SK-N-DZ (cell line): Measurements from ENCODE around the gene TERB2.
"Not testable (repeated sequence)": the region's sequence is repeated elsewhere in the genome, so short reads cannot be mapped to it uniquely, and the experiment has no call there.

ENCODE experiments used
- DNase-seq: peaks from one replicate; pipeline ENCODE4 v3.0.0-alpha.2; 2015; ENCODE audit warnings: low spot score
- small RNA-seq, 2 experiments: library from RNA; depleted of rRNA; stranded (forward); fragments of <200 nt; gene quantifications; one replicate each; pipeline ENCODE3, GENCODE V24; 2014

TERB2 gene

DNA sequence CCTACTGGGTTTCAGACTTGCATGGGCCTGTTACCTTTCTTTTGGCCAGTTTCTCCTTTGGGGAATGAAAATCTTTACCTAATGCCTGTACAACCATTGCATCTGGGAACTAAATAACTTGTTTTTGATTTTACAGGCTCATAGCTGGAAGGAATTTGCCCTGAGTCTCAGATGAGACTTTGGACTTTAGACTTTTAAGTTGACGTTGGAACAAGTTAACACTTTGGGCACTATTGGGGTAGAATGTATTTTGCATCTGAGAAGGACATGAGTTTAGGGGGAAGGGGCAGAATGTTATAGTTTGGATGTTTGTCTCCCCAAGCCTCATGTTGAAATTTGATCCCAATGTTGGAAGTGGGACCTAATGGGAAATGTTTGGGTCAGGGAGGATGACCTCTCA, 44.7 kb downstream of the TERB2 start:
- DNase-seq: not testable (repeated sequence)

DNA sequence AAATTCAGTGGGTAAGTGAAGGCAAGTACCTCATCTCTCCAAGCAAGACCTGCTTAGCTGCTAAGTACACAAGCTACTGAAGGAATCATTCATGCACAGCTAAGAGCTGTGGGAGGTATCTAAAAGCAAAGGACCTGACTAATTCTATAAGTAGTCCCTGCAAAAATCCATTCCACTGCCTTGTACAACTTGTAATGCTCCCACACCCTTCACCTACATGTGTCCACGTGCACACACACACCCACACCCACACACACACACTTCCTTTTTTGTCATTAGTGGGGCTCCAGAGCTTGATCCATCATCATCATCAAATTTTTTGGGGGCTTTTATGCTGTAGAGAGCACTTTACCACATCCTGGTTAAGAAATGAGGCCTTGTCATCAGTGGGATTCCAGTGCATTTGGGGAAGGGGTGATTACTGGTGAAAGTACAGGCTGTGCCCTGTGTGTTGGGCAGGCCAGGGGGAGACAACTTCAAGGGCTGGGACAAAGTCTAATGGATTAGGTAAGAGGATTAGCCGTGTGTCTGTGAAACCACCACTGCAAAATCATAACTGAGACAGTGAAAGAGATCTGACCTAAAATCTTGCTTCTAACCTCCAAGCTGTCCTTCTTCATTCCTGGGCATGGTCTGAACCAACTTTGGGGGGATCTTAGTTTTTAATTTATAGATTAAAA, 47.4 kb downstream of the TERB2 start:
- not testable (repeated sequence) for DNase-seq

DNA sequence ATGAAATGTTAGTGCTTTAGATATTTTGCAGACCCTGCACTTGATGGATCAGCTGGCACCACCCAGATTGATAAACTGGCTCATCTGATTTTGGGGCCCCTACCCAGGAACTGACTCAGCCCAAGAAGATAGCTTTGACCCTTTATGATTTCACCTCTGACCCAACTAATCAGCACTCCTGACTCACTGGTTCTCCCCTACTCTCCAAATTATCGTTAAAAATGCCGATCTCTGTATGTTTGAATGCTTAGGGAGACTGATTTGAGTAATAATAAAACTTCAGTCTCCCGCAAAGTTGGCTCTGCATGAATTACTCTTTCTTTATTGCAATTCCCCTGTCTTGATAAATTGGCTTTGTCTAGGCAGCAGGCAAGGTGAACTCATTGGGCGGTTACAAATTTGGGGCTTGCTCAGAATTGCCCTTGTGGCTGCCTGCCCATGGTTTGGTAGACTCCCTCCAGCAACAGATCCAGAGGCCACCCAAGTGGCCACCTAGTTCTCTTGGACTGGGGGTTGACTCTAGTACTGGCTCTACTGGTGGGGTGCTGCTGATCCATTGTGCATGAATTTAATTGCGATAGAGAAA, 48.2 kb downstream of the TERB2 start:
- DNase-seq: not testable (repeated sequence)

DNA sequence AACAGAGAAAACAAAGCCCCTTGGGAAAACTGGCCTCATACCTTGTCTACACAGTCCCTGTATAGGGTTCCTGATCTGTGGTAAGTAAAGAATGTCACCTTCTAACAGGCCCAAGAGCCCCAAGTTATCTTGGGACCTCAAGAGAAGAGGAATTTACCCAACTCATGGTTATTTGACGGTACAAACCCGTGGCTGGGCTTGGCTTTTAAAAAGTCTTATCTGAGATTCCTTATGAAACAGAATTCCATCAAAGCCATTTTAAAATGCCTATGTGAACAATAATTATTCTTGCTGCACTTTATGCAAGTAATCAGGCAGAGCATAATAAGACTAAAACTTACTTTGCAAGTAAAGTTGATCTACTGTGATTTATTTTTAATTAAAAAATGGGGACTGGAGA, 52.6 kb downstream of the TERB2 start:
- DNase-seq: no peak

DNA sequence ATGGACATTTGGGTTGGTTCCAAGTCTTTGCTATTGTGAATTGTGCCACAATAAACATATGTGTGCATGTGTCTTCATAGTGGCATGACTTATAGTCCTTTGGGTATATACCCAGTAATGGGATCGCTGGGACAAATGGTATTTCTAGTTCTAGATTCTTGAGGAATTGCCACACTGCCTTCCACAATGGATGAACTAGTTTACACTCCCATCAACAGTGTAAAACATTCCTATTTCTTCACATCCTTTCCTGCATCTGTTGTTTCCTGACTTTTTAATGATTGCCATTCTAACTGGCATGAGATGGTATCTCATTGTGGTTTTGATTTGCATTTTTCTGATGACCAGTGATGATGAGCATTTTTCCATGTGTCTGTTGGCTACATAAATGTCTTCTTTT, 58.6 kb downstream of the TERB2 start:
- DNase-seq: not testable (repeated sequence)

DNA sequence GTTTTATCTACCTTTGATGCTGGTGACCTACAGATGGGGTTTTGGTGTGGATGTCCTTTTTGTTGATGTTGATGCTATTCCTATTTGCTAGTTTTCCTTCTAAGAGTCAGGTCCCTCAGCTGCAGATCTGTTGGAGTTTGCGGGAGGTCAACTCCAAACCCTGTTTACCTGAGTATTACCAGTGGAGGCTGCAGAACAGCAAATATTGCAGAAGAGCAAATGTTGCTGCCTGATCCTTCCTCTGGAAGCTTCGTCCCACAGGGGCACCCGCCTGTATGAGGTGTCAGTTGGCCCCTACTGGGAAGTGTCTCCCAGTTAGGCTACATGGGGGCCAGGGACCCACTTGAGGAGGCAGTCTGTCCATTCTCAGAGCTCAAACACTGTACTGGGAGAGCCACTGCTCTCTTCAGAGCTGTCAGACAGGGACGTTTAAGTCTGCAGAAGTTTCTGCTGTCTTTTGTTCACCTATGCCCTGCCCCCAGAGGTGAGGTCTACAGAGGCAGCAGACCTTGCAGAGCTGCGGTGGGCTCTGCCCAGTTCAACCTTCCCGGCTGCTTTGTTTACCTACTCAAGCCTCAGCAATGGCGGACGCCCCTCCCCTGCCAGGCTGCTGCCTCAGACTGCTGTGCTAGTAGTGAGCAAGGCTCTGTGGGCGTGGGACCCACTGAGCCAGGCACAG, 63.9 kb downstream of the TERB2 start:
- not testable (repeated sequence) for DNase-seq

DNA sequence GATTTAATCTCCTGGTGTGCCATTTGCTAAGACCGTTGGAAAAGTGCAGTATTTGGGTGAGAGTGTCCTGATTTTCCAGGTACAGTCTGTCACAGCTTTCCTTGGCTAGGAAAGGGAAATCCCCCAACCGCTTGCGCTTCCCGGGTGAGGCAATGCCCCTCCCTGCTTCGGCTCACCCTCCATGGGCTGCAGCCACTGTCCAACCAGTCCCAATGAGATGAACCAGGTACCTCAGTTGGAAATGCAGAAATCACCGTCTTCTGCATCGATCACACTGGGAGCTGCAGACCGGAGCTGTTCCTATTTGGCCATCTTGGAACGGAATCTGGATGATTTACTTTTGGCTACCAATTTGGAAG, 64.4 kb downstream of the TERB2 start:
- not testable (repeated sequence) for DNase-seq

DNA sequence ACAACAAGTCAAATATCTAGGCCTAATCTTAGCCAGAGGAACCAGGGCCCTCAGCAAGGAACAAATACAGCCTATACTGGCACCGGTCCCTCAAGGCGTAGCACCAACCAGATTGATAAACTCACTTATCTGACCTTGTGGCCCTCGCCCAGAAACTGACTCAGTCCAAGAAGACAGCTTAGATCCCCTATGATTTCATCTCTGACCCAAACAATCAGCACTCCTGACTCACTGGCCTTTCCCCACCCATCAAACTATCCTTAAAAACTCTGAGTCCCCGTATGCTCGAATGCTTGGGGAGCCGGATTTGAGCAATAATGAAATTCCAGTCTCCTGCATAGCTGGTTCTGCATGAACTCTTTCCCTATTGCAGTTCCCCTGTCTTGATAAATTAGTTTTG, 64.9 kb downstream of the TERB2 start:
- DNase-seq: no peak

DNA sequence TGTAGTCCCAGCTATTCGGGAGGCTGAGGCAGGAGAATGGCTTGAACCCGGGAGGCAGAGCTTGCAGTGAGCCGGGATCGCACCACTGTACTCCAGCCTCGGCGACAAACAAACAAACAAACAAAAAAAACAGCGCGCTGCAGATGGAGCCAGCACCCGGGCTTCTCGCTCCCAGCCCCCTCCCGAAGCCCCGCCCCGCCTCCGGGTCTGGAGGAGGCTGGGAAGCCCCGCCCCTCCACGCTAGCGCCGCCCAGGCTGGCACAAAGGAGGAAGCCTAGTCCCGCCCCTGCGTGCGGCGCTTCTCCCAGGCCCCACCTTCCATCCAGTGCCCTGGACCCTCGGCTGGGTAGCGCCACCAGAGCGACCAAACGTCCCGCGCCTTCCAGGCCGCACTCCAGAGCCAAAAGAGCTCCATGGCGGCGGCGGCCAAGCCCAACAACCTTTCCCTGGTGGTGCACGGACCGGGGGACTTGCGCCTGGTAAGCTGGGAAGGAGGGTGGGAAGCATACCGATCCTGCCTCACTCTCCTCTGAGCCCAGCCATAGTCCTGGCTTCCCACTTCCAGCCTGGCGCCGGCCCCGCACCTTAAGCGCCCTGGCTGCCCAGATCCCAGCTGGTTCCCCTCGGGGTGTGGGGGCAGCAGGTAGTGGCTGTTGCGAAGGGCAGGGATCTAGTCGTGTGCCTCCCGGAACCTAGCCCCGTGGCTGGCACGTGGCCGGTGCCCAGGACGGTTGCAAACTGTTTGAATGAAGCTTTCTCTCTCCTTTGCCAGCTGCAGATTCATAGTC, 66.6 kb downstream of the TERB2 start, which contains the start of gene SORD:
Gene SORD, plus strand, starts transcription at position 325 of the 788 bp plus-strand sequence. Its CDS starts 89 bp downstream, at position 414.
- peak; percentile 92 for DNase-seq

DNA sequence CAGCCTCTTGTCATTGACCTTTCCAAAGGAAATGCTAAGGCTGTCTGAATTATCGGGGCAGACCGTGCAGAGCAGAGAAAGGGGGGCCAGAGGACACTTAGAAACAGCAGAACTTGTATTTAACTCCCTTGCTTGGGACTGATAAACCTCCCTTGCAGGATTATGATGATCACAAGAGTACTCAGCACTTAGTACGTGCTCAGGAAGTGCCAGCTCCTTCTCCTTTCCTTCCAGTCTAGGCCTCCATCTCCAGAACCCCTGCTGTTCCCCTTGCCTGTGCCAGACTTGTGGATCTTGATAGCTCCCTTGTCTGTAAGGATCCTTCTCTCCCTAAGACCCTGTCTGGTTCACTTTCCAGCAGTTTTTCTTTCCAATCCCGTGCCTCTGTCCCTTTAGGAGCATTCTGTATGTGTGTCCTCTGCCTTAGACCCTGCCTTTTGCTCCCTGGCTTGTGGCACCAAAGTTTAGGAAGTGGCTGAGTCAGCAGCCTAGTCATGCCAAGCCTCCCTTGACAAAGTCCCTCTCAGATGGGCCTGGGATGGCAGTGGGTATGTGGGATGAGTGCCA, 67.3 kb downstream of the TERB2 start:
- DNase-seq: no peak

DNA sequence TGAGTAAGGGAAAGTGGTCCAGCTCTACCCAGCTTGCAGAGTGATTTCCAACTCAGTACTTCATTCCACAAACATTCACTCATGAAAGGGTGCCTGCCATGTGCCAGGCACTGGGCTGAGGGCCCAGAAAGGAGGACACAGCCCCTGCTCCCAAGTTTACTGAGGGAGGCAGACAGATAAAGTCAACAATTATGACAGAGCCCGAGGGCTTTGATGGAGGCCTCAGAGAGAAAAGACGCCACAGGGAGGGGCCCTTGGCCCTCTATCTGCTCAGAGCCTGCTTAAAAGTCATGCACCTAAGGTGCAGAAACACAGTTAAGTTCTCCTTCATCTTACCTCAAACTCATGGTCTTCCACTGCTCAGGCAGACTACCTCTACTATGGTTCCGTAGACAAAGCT, 68.2 kb downstream of the TERB2 start:
- not testable (repeated sequence) for DNase-seq

DNA sequence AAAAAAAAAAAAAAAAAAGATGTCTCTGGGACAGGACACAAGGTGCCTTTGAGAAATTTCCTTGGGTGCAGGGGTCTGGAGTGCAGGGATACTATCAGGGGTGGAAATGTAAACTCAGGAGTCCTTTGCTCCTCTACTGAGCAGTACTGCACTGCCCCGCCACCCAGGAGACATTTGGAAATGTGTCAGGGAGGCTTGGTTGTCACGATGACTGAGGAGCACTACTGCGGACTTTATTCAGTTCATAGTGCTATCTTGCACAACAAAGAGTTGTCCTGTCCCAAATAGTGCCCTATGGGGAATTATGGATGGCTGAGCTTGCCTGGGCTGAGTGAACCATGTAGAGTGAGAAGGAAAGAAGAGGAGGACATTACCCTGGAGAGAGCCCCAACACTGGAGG, 69.1 kb downstream of the TERB2 start:
- DNase-seq: not testable (repeated sequence)

DNA sequence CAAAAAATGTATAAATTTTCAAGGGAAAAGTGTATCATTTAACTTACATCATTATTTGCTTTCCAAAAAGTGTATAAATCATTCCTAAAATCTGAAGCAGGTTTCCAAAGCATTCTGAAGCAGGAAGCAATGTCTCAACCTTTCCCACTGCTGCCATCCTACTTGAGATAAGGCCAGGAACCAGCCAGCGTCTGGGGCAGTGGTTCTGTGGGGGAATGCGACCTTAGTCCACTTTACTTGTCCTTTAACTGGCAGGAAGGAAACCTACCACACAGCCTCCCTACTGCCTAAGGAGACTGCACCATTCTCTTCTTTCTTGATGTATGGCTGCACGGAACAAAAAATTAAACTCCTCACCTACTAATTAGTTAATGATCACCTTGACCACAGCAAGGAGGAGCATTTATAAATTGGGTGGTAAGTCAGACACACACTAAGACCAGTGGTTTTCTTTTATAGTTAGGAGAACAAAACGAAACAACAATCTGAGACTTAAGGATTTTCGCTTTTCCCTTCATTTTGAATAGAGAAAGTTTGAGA, 70.2 kb downstream of the TERB2 start:
- no peak for DNase-seq

DNA sequence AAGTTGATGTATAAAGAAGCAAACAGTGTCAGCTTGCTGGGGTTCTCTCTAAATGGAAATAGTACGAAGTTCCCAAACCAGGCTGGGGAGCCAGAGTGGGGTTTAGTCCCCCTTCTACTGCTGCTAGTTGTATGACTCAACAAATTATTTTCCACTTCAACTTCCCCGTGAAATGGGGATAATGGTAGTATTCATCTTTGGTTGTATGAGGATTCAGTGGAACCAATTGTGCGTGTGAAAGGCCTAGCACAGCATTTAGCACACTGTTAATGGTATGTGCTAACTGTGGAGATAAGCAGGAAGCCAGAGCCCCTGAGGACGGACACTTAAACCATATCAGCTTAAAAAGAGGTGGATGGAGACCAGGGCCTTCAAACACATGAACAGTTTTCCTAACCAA, 70.7 kb downstream of the TERB2 start:
- peak; percentile 38 for DNase-seq

Small RNA genes lying within 50 kb of the gene (small RNA-seq; reads per million reads assigned to genes)
- gene RNU1-78P: 0.03 to 0.09 reads per million in 2 experiments
- 0 reads per million in 2 experiments for gene RNU6-1108P
- gene RNU6-1332P: 0 reads per million in 2 experiments
- 0 reads per million in 2 experiments for gene RNU6-966P
